ENCODE measurements around the gene CTSW.

Gene CTSW

GRCh38 chr11:65880844-65881421 is 1.3 kb downstream of the CTSW start:
- Histone ChIP-seq H3K9me3 (ENCODE audit: low read depth, low read length) (no peaks in the 10 kb centered on the region), H3K4me3 (no peak overlapping the region), H3K27ac (no peak overlapping the region), H3K9ac (ENCODE audit: insufficient read length) (no peak overlapping the region), H3K36me3 (ENCODE audit: insufficient read depth, low read length) (peaks cover 31% of the 10 kb centered on the region; the same call in 1 of the 2 replicates)
- no peak for DNase-seq (ENCODE audit: low read depth, low spot score)
- TF ChIP-seq FOXP2 (optimal IDR thresholded peaks at IDR 0.05; ENCODE audit: control extremely low read depth, extremely low read length, insufficient read depth): no peak
- TF ChIP-seq EZH2 (IDR thresholded peaks at IDR 0.05): no peak
- no peak; the same call in 1 of the 2 replicates for TF ChIP-seq POLR2AphosphoS5 (IDR thresholded peaks at IDR 0.05; ENCODE audit: borderline replicate concordance, low read depth, low read length)

GRCh38 chr11:65882120-65883057 is 2.8 kb downstream of the CTSW start:
- Histone ChIP-seq H3K4me3 (no peak overlapping the region), H3K36me3 (ENCODE audit: insufficient read depth, low read length) (peaks cover 36% of the 10 kb centered on the region; the same call in 1 of the 2 replicates), H3K27ac (no peak overlapping the region), H3K9ac (ENCODE audit: insufficient read length) (no peak overlapping the region), H3K9me3 (ENCODE audit: low read depth, low read length) (no peaks in the 10 kb centered on the region)
- no peak for TF ChIP-seq POLR2AphosphoS5 (IDR thresholded peaks at IDR 0.05; ENCODE audit: borderline replicate concordance, low read depth, low read length)
- no peak for TF ChIP-seq EZH2 (IDR thresholded peaks at IDR 0.05)
- no peak for TF ChIP-seq FOXP2 (optimal IDR thresholded peaks at IDR 0.05; ENCODE audit: control extremely low read depth, extremely low read length, insufficient read depth)
- no peak for DNase-seq (ENCODE audit: low read depth, low spot score)

- Histone ChIP-seq H3K9me3 (ENCODE audit: low read depth, low read length) (no peaks in the 10 kb centered on the region), H3K27ac (no peak overlapping the region), H3K9ac (ENCODE audit: insufficient read length) (no peak overlapping the region), H3K36me3 (ENCODE audit: insufficient read depth, low read length) (peaks cover 36% of the 10 kb centered on the region; the same call in 1 of the 2 replicates), H3K4me3 (no peak overlapping the region)
- DNase-seq (ENCODE audit: low read depth, low spot score): no peak
- TF ChIP-seq EZH2 (IDR thresholded peaks at IDR 0.05): no peak
- TF ChIP-seq POLR2AphosphoS5 (IDR thresholded peaks at IDR 0.05; ENCODE audit: borderline replicate concordance, low read depth, low read length): no peak
- TF ChIP-seq FOXP2 (optimal IDR thresholded peaks at IDR 0.05; ENCODE audit: control extremely low read depth, extremely low read length, insufficient read depth): no peak
Measured at GRCh38 chr11:65883058-65883761, 3.6 kb downstream of the CTSW start.

- H3K4me3 ChIP-seq: no peak overlapping the region
- no peaks in the 10 kb centered on the region for H3K9me3 ChIP-seq (ENCODE audit: low read depth, low read length)
- H3K9ac ChIP-seq (ENCODE audit: insufficient read length): no peak overlapping the region
- TF ChIP-seq POLR2AphosphoS5 (IDR thresholded peaks at IDR 0.05; ENCODE audit: borderline replicate concordance, low read depth, low read length) (no peak), FOXP2 (optimal IDR thresholded peaks at IDR 0.05; ENCODE audit: control extremely low read depth, extremely low read length, insufficient read depth) (no peak), EZH2 (IDR thresholded peaks at IDR 0.05) (no peak)
- DNase-seq (ENCODE audit: low read depth, low spot score): no peak
- no peak overlapping the region for H3K27ac ChIP-seq
- H3K36me3 ChIP-seq (ENCODE audit: insufficient read depth, low read length): peaks cover 36% of the 10 kb centered on the region; the same call in 1 of the 2 replicates
Measured at GRCh38 chr11:65883786-65884715, 4.4 kb downstream of the CTSW start.

- H3K9me3 ChIP-seq (ENCODE audit: low read depth, low read length): no peaks in the 10 kb centered on the region
- peaks cover 36% of the 10 kb centered on the region; the same call in 1 of the 2 replicates for H3K36me3 ChIP-seq (ENCODE audit: insufficient read depth, low read length)
- DNase-seq (ENCODE audit: low read depth, low spot score): no peak
- no peak overlapping the region for H3K27ac ChIP-seq
- no peak overlapping the region for H3K4me3 ChIP-seq
- no peak for TF ChIP-seq FOXP2 (optimal IDR thresholded peaks at IDR 0.05; ENCODE audit: control extremely low read depth, extremely low read length, insufficient read depth)
- no peak overlapping the region for H3K9ac ChIP-seq (ENCODE audit: insufficient read length)
Measured at GRCh38 chr11:65884716-65885092, 5.1 kb downstream of the CTSW start.

- peaks cover 36% of the 10 kb centered on the region; the same call in 1 of the 2 replicates for H3K36me3 ChIP-seq (ENCODE audit: insufficient read depth, low read length)
- no peak overlapping the region for H3K27ac ChIP-seq
- H3K9me3 ChIP-seq (ENCODE audit: low read depth, low read length): no peaks in the 10 kb centered on the region
- H3K9ac ChIP-seq (ENCODE audit: insufficient read length): no peak overlapping the region
- no peak for DNase-seq (ENCODE audit: low read depth, low spot score)
- TF ChIP-seq POLR2AphosphoS5 (IDR thresholded peaks at IDR 0.05; ENCODE audit: borderline replicate concordance, low read depth, low read length): no peak
- TF ChIP-seq EZH2 (IDR thresholded peaks at IDR 0.05): no peak
- TF ChIP-seq FOXP2 (optimal IDR thresholded peaks at IDR 0.05; ENCODE audit: control extremely low read depth, extremely low read length, insufficient read depth): no peak
- no peak overlapping the region for H3K4me3 ChIP-seq
Measured at GRCh38 chr11:65885231-65885630, 5.6 kb downstream of the CTSW start.

GRCh38 chr11:65885808-65886536 is 6.3 kb downstream of the CTSW start:
- H3K36me3 ChIP-seq (ENCODE audit: insufficient read depth, low read length): peaks cover 36% of the 10 kb centered on the region; the same call in 1 of the 2 replicates
- H3K9me3 ChIP-seq (ENCODE audit: low read depth, low read length): no peaks in the 10 kb centered on the region
- no peak overlapping the region for H3K9ac ChIP-seq (ENCODE audit: insufficient read length)
- H3K4me3 ChIP-seq: no peak overlapping the region
- no peak overlapping the region for H3K27ac ChIP-seq
- DNase-seq (ENCODE audit: low read depth, low spot score): no peak
- TF ChIP-seq FOXP2 (optimal IDR thresholded peaks at IDR 0.05; ENCODE audit: control extremely low read depth, extremely low read length, insufficient read depth) (no peak), POLR2AphosphoS5 (IDR thresholded peaks at IDR 0.05; ENCODE audit: borderline replicate concordance, low read depth, low read length) (no peak), EZH2 (IDR thresholded peaks at IDR 0.05) (no peak)
